Endothelial cell (in vitro differentiated cells): ENCODE measurements around the gene ATXN10. TPM values are rescaled to one million over a fixed set of nuclear protein-coding genes. Genes with fewer than 3 reads are reported as not detected.
"Not testable (repeated sequence)": the region's sequence is repeated elsewhere in the genome, so short reads cannot be mapped to it uniquely, and the experiment has no call there.

Source experiments
- DNase-seq: peaks from one replicate; pipeline ENCODE4 v3.0.0; 2021; ENCODE audit warnings: low spot score
- H3K27ac Mint-ChIP-seq: one replicate; pipeline ENCODE4 v1.8.0; 2021; ENCODE audit warnings: mixed read lengths, inconsistent platforms; ENCODE audit not compliant: unreplicated experiment
- H3K27me3 Mint-ChIP-seq: one replicate; pipeline ENCODE4 v1.8.0; 2021; ENCODE audit warnings: mild to moderate bottlenecking, moderate library complexity, mixed read lengths, inconsistent platforms; ENCODE audit not compliant: unreplicated experiment
- H3K36me3 Mint-ChIP-seq: one replicate; pipeline ENCODE4 v1.8.0; 2021; ENCODE audit warnings: mild to moderate bottlenecking, low read depth, mixed read lengths, inconsistent platforms; ENCODE audit not compliant: unreplicated experiment
- H3K4me1 Mint-ChIP-seq: one replicate; pipeline ENCODE4 v1.8.0; 2021; ENCODE audit warnings: mild to moderate bottlenecking, mixed read lengths, inconsistent platforms; ENCODE audit not compliant: unreplicated experiment
- H3K4me3 Mint-ChIP-seq: one replicate; pipeline ENCODE4 v1.8.0; 2021; ENCODE audit warnings: mild to moderate bottlenecking, mixed read lengths, inconsistent platforms; ENCODE audit not compliant: unreplicated experiment
- H3K9me3 Mint-ChIP-seq: one replicate; pipeline ENCODE4 v1.8.0; 2021; ENCODE audit warnings: mixed read lengths, inconsistent platforms; ENCODE audit not compliant: unreplicated experiment
- CTCF ChIP-seq: fragments of 200-600 bp; sonication (generic); IDR thresholded peaks from one replicate; pipeline ENCODE4 v1.5.0; 2021; ENCODE audit warnings: antibody characterized with exemption; ENCODE audit not compliant: unreplicated experiment
- total RNA-seq: library from RNA; stranded (reverse); fragmentation: NEBNext Ultra II Directional; extraction: Animal tissue kit (Norgen Biotek cat#: 25700); gene quantifications from one replicate; pipeline ENCODE4 v1.2.1, GENCODE V29; 2021; ENCODE audit not compliant: unreplicated experiment

The ATXN10 gene
- total RNA-seq, 1 donor from 2014 or later, result 152 TPM

- Mint-ChIP-seq H3K9me3 (no peaks in the 10 kb centered on the region), H3K27ac (no peak overlapping the region), H3K27me3 (no peaks in the 10 kb centered on the region), H3K4me1 (no peaks in the 10 kb centered on the region), H3K36me3 (peaks cover 14% of the 10 kb centered on the region), H3K4me3 (no peak overlapping the region)
- TF ChIP-seq CTCF, result no peak
- no peak for DNase-seq
These were observed 116.9 kb downstream of the ATXN10 start for GRCh38 chr22:45788522-45788921.

- H3K4me1 Mint-ChIP-seq, result no peaks in the 10 kb centered on the region
- no peak overlapping the region for H3K4me3 Mint-ChIP-seq
- H3K27ac Mint-ChIP-seq, result no peak overlapping the region
- no peak for TF ChIP-seq CTCF
- H3K9me3 Mint-ChIP-seq, result peaks cover 4% of the 10 kb centered on the region
- DNase-seq, result no peak
- H3K27me3 Mint-ChIP-seq, result peaks cover 1% of the 10 kb centered on the region
- peaks cover 28% of the 10 kb centered on the region for H3K36me3 Mint-ChIP-seq
These were observed 118.8 kb downstream of the ATXN10 start for GRCh38 chr22:45790401-45790800.

- Mint-ChIP-seq H3K36me3 (peaks cover 39% of the 10 kb centered on the region), H3K4me3 (peak overlapping the region; percentile 38), H3K9me3 (peaks cover 4% of the 10 kb centered on the region), H3K27ac (no peak overlapping the region), H3K27me3 (peaks cover 1% of the 10 kb centered on the region), H3K4me1 (no peaks in the 10 kb centered on the region)
- no peak for DNase-seq
- no peak for TF ChIP-seq CTCF
These were observed 121.5 kb downstream of the ATXN10 start for GRCh38 chr22:45793161-45793560.

GRCh38 chr22:45793892-45794291, 122.3 kb downstream of the ATXN10 start:
- Mint-ChIP-seq H3K4me1 (no peaks in the 10 kb centered on the region), H3K27me3 (peaks cover 1% of the 10 kb centered on the region), H3K4me3 (peak overlapping the region; percentile 57), H3K36me3 (peaks cover 37% of the 10 kb centered on the region), H3K27ac (no peak overlapping the region), H3K9me3 (peaks cover 4% of the 10 kb centered on the region)
- DNase-seq, result no peak
- no peak for TF ChIP-seq CTCF

- Mint-ChIP-seq H3K36me3 (peaks cover 37% of the 10 kb centered on the region), H3K4me3 (peak overlapping the region; percentile 76)
- not testable (repeated sequence) for H3K4me1 Mint-ChIP-seq, H3K27ac Mint-ChIP-seq, DNase-seq, H3K27me3 Mint-ChIP-seq, H3K9me3 Mint-ChIP-seq
These were observed 124.4 kb downstream of the ATXN10 start for GRCh38 chr22:45796009-45796408.

GRCh38 chr22:45799291-45799690, 127.7 kb downstream of the ATXN10 start:
- Mint-ChIP-seq H3K4me1 (no peaks in the 10 kb centered on the region), H3K4me3 (no peak overlapping the region), H3K27me3 (peaks cover 1% of the 10 kb centered on the region), H3K36me3 (peaks cover 26% of the 10 kb centered on the region), H3K27ac (no peak overlapping the region), H3K9me3 (peaks cover 4% of the 10 kb centered on the region)
- TF ChIP-seq CTCF, result no peak
- DNase-seq, result no peak
